ENCODE results near the gene MEGF9.
"Not testable (repeated sequence)": the region's sequence is repeated elsewhere in the genome, so short reads cannot be mapped to it uniquely, and the experiment has no call there.

Gene MEGF9

DNA sequence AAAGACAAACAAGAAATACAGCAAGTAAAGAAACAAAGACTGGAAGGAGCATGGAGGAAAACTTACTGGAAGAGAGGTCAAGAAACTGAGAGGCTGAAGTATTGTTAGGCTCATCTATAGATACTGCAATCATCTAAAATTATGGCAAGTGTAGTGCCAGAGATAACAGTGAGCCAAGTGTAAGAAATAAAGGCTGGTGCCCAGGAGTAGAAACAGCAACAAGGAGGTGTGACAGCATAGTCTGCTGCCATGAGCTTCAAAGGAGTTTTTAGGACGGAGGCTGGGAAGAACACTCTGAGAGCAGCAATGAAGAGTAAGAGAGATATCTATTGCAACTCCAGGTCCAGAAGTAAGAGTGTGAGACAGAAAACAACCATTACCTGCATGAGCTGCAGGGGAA is 60.5 kb downstream of the MEGF9 start:
- DNase-seq = no peak

- no peak for DNase-seq
Measured at GRCh38 chr9:120652934-120653333, 61.3 kb downstream of the MEGF9 start.

- peak; percentile 31 for DNase-seq
Measured at GRCh38 chr9:120650352-120650751, 63.9 kb downstream of the MEGF9 start.

GRCh38 chr9:120648581-120649197 is 65.6 kb downstream of the MEGF9 start:
- no peak for DNase-seq

- DNase-seq = no peak
Measured at GRCh38 chr9:120646948-120647347, 67.3 kb downstream of the MEGF9 start.

- DNase-seq = peak; percentile 22
Measured at GRCh38 chr9:120645760-120646159, 68.5 kb downstream of the MEGF9 start.

- no peak for DNase-seq
Measured at GRCh38 chr9:120643061-120643460, 71.2 kb downstream of the MEGF9 start.

DNA sequence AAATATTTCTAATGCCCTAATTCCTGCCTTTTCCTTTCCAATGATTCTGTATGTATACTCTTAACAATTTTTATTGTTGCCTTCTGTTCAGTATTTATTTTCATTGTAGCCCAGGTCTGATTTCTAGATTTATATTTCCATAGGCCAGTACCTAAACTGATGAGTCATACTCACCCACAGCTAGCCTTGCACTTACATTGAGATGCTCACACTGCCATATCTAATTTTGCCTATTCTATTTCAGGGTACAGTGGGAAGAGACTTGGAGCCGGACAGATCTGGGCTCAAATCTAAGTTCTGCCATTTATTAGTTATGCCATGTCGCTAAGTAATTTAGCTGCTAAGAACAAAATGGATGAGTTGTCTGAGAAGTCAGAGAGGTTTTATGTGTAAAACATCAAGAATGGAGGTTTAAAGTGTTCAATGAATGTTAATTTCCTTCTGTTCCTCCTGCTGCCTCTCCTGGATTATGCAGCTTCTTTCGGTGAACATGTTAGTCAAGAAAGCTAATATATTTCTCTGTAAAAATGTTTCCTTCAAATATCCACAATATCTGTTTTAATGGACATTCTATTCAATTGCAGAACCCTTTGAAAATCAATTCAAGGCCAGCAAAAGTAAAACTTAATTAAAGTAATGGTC is 72.0 kb downstream of the MEGF9 start:
- no peak for DNase-seq

DNA sequence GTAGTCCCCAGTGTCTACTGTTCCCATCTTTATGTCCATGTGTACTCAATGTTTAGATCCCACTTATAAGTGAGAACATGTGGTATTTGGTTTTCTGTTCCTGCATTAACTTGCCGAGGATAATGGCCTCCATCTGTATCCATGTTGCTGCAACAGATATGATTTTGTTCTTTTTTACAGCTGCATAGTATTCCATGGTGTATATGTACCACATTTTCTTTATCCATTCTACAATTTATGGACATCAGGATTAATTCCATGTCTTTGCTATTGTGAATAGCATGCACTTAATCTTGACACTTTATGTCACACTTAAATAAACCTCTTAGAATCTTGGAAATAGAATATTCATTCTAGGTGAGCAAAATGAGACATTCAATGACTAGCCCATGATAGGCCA is 73.4 kb downstream of the MEGF9 start:
- not testable (repeated sequence) for DNase-seq

DNA sequence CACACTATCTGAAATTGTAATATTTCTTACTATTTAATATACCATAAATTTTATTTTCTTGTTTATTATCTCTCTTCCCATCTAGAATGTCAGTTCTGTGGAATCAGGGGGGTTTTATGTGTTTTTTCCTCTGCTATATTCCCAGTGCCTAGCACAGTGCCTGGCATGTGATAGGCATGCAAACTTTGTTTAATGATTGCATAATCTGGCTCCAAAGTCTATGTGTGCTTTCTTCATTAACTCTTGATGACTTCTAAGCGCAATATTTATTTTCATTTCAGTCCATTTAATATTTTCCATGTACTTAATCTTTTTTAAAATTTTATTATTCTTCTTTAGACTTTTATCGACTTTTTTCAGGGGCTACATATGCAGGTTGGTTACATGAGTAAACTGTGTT is 73.9 kb downstream of the MEGF9 start:
- DNase-seq = no peak

DNA sequence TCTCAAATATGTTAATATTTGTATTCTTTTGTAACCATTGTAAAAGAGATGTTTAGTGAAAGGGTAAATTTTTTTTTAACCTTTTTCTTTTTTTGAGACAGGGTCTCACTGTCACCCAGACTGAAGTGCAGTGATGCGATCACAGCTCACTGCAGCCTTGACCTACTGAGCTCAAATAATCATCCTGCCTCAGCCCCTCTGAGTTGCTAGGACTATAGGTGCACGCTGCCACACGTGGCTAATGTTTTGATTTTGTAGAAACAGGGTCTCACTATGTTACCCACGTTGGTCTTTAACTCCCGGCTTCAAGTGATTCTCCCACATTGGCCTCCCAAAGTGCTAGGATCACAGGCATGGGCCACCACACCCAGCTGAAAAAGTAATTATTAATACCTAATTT is 76.4 kb downstream of the MEGF9 start:
- no peak for DNase-seq

GRCh38 chr9:120636194-120636957 is 77.9 kb downstream of the MEGF9 start:
- DNase-seq = no peak

GRCh38 chr9:120635011-120635410 is 79.3 kb downstream of the MEGF9 start:
- DNase-seq = no peak

GRCh38 chr9:120630333-120630732 is 83.9 kb downstream of the MEGF9 start:
- no peak for DNase-seq

DNA sequence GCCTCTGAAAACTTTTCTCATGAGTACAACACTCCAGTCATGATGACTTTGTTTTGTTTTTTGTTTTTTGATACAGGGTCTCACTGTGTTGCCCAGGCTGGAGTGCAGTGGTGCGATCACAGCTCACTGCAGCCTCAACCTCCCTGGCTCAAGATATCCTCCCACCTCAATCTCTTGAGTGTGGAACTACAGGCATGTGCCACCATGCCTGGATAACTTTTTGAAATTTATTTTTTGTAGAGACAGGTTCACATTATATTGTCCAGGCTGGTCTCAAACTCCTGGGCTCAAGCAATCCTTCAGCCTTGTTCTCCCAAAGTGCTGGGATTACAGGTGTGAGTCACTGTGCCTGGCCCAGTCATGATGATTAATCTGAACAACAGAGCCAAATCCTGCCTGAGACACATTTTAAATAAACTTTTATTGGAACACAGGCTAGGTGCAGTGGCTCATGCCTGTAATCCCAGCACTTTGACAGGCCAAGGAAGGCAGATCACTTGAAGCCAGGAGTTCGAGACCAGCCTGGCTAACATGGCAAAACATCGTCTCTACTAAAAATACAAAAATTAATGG is 85.3 kb downstream of the MEGF9 start:
- DNase-seq = not testable (repeated sequence)

DNA sequence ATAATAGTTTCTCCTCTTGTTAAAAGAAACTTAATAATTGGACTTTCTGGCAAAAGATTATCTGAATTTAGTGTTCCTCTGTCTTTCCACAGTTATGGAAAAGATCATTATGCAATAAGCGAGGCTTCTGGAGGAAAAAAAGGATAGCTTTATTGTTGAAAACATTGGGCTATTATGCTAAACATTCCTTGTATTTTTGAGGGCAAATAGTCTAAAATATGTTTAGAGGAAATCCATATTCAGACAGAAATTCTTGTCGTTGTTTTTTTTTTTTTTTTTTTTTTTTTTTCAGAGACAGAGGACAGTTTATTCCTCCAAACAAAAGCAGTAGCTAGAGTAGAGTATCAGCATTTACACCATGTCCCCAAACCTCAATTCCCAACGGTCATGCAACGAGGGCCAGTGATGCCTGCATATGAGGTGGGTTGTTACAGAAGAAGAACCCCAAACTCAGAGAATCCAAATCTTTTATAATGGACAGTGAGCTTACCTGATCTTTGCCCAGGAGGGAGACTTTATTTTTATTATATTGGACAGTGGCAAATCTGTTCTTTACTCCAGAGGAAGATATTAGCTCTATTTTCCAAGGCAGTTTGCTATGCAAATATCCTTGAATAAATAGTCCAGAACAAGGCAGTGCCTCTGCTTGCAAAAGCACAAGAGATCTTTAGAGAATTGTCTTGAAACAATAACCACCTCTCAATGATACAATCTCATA is 85.9 kb downstream of the MEGF9 start:
- DNase-seq = no peak

DNA sequence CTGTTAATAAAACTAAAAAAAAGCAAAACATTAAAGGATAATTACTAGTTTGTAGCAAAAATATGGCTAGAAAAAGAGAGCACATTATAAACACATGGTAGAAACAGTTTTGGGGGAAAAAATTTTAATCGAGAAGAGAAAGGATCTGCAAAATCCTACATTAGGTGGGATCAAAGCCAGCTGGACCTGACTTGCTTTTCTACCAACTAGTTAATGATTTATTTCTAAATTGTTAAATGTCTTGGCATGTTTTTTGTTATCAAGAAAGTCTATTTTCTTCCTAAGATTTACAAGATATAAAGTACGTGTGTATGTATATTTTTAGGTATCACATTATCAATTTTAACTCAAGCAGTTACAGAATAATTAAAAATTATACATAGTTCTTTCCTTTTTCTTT is 87.2 kb downstream of the MEGF9 start:
- DNase-seq = no peak

- DNase-seq = no peak
Measured at GRCh38 chr9:120626512-120626911, 87.8 kb downstream of the MEGF9 start.

DNA sequence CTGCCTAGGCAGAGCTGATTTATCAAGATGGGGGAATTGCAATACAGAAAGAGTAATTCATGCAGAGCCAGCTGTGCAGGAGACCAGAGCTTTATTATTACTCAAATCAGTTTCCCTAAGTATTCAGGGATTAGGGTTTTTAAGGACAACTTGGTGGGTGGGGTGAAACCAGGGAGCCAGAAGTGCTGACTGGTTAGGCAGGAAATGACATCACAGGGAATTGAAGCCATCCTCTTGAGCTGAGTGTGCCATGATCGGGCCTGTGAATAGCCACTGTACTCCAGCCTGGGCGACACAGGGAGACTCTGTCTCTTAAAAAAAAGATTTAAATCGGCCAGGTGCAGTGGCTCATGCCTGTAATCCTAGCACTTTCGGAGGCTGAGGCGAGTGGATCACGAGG is 89.0 kb downstream of the MEGF9 start:
- DNase-seq = no peak

- DNase-seq = no peak
Measured at GRCh38 chr9:120622790-120623189, 91.5 kb downstream of the MEGF9 start.

GRCh38 chr9:120621941-120622340 is 92.3 kb downstream of the MEGF9 start:
- no peak for DNase-seq

- DNase-seq = peak; percentile 80
Measured at GRCh38 chr9:120619751-120620655, 94.3 kb downstream of the MEGF9 start.
